ENCODE data around the gene ETV6.

The ETV6 gene

GRCh38 chr12:11746024-11746771 lies 96.7 kb downstream of the ETV6 start:
- DNase-seq = no peak

- no peak for DNase-seq
Measured at GRCh38 chr12:11746940-11747716, 97.7 kb downstream of the ETV6 start.

GRCh38 chr12:11747969-11748368 lies 98.5 kb downstream of the ETV6 start:
- no peak for DNase-seq

GRCh38 chr12:11748903-11749302 lies 99.4 kb downstream of the ETV6 start:
- no peak for DNase-seq

- no peak for DNase-seq
Measured at GRCh38 chr12:11749943-11750690, 100.6 kb downstream of the ETV6 start.

- DNase-seq = no peak
Measured at GRCh38 chr12:11752403-11753149, 103.1 kb downstream of the ETV6 start.

- DNase-seq = no peak
Measured at GRCh38 chr12:11753150-11753499, 103.7 kb downstream of the ETV6 start.

- no peak for DNase-seq
Measured at GRCh38 chr12:11753826-11754225, 104.4 kb downstream of the ETV6 start.

- DNase-seq = no peak
Measured at GRCh38 chr12:11754256-11754655, 104.8 kb downstream of the ETV6 start.

GRCh38 chr12:11755302-11755930 lies 105.9 kb downstream of the ETV6 start:
- no peak for DNase-seq

GRCh38 chr12:11756022-11756421 lies 106.5 kb downstream of the ETV6 start:
- no peak for DNase-seq

- DNase-seq = no peak
Measured at GRCh38 chr12:11756523-11756922, 107.0 kb downstream of the ETV6 start.

GRCh38 chr12:11757095-11757494 lies 107.6 kb downstream of the ETV6 start:
- DNase-seq = no peak

- DNase-seq = no peak
Measured at GRCh38 chr12:11757531-11757930, 108.1 kb downstream of the ETV6 start.

- DNase-seq = no peak
Measured at GRCh38 chr12:11758087-11758486, 108.6 kb downstream of the ETV6 start.

- DNase-seq = no peak
Measured at GRCh38 chr12:11758510-11759493, 109.3 kb downstream of the ETV6 start.

- no peak for DNase-seq
Measured at GRCh38 chr12:11759494-11759878, 110.0 kb downstream of the ETV6 start.

GRCh38 chr12:11759899-11760298 lies 110.4 kb downstream of the ETV6 start:
- DNase-seq = no peak

GRCh38 chr12:11761869-11762567 lies 112.5 kb downstream of the ETV6 start:
- DNase-seq = no peak

- DNase-seq = no peak
Measured at GRCh38 chr12:11762723-11763326, 113.4 kb downstream of the ETV6 start.

All from left hindlimb (tissue), 1 donor.